GM11168 (cell line): ENCODE results near the gene CACNG5.

Source experiments
- in situ Hi-C: fragments of 300-500 bp; cut with MboI; formaldehyde crosslinking; loops from one replicate; pipeline ENCODE4 v1.12.0; 2022; ENCODE audit warnings: low sequenced_read_pairs; ENCODE audit not compliant: unreplicated experiment

CACNG5 gene

GRCh38 chr17:66834919-66835454, at the start of gene CACNG5:
Gene CACNG5, plus strand, starts transcription at chr17:66835117. Its CDS starts 42,216 bp downstream, at chr17:66877333.
- in situ Hi-C loops: no loop called here

- in situ Hi-C loops: no loop called here
These were observed 48.8 kb upstream of the CACNG5 start for GRCh38 chr17:66786107-66786506.

GRCh38 chr17:66787914-66788313, 47.0 kb upstream of the CACNG5 start:
- in situ Hi-C loops: no loop called here

GRCh38 chr17:66789093-66789492, 45.8 kb upstream of the CACNG5 start:
- in situ Hi-C loops: no loop called here

GRCh38 chr17:66789961-66790437, 44.9 kb upstream of the CACNG5 start:
- in situ Hi-C loops: no loop called here

- in situ Hi-C loops: no loop called here
These were observed 44.3 kb upstream of the CACNG5 start for GRCh38 chr17:66790501-66791061.

DNA sequence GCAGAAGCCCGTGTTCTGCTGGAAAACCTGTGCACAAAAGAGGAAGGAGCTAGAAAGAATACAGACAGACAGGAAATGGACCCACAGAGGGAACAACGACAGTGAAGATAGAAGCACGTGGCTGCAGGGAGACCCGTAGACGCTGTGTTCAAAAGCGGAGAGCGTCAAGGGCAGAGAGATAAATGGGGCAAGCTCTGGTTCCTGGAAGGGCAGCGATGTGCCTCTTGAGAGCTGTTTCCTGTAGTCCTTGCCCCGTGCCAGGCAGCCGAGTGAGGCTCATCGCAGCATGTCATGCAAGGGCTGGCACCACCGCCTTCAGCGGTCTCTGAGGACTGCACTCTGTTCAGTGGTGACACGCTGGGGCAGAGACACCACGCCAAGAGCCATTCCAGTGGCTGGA, 43.6 kb upstream of the CACNG5 start:
- in situ Hi-C loops: no loop called here

GRCh38 chr17:66793814-66794213, 41.1 kb upstream of the CACNG5 start:
- in situ Hi-C loops: no loop called here

DNA sequence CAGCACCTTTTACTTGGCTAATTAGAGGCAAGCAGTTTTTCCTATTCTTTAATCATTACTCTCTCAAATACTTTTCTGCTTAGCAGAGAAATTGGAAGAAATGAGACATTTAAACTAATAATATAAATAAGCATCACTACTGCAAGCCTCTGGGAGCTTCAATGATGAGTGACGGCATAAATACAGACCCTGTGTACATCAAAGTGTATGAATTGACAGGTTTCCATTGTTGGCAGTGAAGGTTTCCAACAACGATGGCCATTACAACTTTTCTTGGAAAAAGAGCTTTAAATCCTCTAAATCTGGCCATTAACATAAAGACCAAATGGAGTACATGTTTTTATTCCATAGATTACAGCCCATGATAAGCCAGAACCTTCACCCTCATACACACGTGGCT, 39.4 kb upstream of the CACNG5 start:
- in situ Hi-C loops: no loop called here

- in situ Hi-C loops: no loop called here
These were observed 34.9 kb upstream of the CACNG5 start for GRCh38 chr17:66799849-66800537.

GRCh38 chr17:66803474-66803951, 31.4 kb upstream of the CACNG5 start:
- in situ Hi-C loops: no loop called here

GRCh38 chr17:66805567-66805966, 29.4 kb upstream of the CACNG5 start:
- in situ Hi-C loops: no loop called here

DNA sequence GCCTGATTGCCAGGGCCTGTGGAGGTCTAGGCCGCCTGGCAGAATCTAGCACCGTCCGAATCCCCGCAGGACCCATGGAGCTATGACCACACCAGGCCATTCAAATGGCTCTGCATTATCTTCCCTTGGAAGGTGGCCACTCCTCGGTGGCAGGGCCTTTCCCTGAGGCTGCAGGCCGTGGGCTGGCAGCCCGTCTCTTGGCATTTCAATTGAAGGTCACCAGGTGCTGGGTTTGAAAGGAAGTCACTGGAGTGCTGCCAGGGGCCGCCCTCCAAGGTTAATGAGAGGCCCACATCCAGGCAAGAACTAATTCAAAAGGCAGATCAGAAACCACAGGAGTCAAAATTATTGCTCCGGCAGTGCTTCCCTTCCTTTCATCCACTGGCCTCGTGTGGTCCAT, 27.7 kb upstream of the CACNG5 start:
- in situ Hi-C loops: no loop called here

DNA sequence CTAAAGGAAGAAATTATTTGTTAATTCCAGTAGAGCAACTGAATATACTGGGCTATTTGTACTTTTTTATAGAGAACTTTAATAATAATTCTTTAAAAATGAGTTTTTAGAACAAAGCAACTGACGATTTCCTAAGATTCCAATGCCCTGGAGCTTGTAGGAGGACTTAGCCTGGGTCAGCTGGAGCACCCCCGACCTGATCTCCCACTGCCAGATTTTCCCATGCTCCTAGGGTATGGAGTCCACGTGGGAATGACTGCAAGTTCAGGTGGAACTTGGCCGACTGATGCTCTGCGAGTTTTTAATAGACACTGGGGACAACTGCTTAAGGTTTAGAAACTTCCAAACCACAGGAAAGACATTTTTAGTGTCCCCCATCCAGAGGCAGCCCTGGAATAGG, 25.5 kb upstream of the CACNG5 start:
- in situ Hi-C loops: no loop called here

DNA sequence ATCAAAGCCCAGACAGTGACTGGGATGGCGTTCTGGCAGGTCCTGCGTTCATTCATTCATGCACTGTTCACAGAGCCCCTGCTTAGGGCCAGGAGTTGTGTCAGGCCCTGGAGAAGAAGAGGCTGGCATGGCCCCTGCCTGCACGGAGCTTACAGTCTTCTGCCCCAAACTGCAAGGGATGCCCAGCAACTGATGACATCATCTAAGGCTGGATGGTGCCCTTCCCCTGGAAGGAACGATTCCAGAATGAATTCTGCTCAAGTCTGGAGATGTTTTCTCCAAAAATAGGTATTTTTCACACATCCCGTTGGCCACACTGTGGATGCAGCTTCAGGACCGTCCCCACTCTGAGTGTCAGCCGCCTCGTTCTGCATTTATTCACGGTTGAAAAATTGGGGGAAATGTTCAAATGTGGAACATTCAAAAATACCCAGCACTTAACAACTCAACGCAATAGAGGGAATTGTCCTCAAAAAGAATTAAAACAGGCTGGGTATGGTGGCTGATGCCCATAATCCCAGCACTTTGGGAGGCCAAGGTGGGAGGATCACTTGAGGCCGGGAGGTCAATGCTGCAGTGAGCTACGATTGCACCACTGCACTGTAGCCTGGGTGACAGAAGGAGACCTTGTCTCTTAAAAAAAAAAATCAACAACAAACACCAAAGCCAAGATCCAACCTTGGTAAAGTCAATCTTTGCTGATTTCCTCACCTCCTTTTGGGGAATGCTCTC, 23.8 kb upstream of the CACNG5 start:
- in situ Hi-C loops: no loop called here

- in situ Hi-C loops: no loop called here
These were observed 23.2 kb upstream of the CACNG5 start for GRCh38 chr17:66811683-66812054.

GRCh38 chr17:66812571-66812970, 22.3 kb upstream of the CACNG5 start:
- in situ Hi-C loops: no loop called here

DNA sequence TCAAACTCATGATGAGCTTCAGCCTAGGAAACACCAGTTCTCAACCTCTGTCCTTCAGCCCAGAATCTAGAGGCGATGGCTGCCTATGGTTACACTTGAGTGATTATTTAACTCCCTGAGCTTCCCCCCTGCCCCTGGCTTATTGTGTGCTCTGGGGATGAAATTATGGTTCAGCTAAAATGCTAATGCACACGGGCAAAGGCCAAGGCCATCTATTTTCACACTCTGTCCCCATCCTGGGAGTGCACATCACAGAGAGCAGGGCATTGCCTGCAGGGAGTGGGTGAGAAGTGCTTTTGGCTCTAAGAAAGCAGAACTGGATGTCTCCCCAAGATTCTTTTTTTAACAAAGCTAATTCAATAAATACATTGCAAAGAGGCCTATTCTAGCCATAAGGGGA, 21.6 kb upstream of the CACNG5 start:
- in situ Hi-C loops: no loop called here

DNA sequence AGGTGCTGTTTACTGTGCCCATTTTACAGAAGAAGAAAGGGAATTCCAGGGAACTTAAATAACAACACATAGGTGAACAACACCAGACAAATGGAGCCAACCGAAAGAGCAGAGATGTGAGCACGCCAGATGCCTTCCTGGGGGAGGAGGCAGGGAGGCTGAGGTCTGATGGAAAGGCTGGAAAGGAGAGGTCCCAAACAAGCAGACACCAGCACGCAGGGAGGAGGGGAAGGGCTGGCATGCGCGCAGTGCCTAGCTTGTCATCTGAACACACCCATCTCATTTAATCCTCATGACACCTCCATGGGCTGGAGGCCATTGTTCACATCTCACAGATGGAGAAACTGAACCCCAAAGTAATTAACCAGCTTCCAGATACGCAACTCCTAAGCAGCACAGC, 20.9 kb upstream of the CACNG5 start:
- in situ Hi-C loops: no loop called here

DNA sequence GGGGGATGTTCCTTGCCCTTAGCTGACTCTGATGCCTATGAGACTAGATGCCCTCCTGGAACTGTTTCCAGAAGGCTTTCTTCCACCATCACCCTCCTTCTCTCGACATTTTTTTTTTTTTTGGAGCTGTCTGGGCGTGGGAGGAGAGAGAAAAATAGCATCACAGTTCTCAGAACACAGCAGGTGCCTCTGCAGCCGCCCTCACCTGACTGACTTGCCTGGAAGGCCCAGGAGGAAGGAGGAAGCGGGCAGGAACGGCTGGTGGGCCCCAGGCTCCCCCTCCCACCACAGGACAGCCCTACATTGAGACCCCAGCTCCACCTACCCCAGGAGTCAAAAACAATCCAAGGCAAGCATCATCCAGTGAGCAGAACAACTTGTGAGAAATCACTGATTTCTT, 20.3 kb upstream of the CACNG5 start:
- in situ Hi-C loops: no loop called here

- in situ Hi-C loops: no loop called here
These were observed 17.2 kb upstream of the CACNG5 start for GRCh38 chr17:66817750-66818149.
